Measurements from ENCODE around the gene GSAP.
"Not testable (repeated sequence)": the region's sequence is repeated elsewhere in the genome, so short reads cannot be mapped to it uniquely, and the experiment has no call there.

Gene GSAP

GRCh38 chr7:77281780-77282478 is 134.2 kb downstream of the GSAP start:
- no peak for DNase-seq (ENCODE audit: low spot score)

GRCh38 chr7:77276120-77276519 is 140.0 kb downstream of the GSAP start:
- DNase-seq (ENCODE audit: low spot score): no peak

GRCh38 chr7:77275663-77276062 is 140.5 kb downstream of the GSAP start:
- DNase-seq (ENCODE audit: low spot score): not testable (repeated sequence)

GRCh38 chr7:77271766-77272165 is 144.4 kb downstream of the GSAP start:
- no peak for DNase-seq (ENCODE audit: low spot score)

- DNase-seq (ENCODE audit: low spot score): no peak
Measured at GRCh38 chr7:77270094-77270480, 146.1 kb downstream of the GSAP start.

- DNase-seq (ENCODE audit: low spot score): peak; percentile 51
Measured at GRCh38 chr7:77269360-77270093, 146.6 kb downstream of the GSAP start.

GRCh38 chr7:77266291-77266794 is 149.8 kb downstream of the GSAP start:
- no peak for DNase-seq (ENCODE audit: low spot score)

GRCh38 chr7:77265666-77266065 is 150.5 kb downstream of the GSAP start:
- no peak for DNase-seq (ENCODE audit: low spot score)

GRCh38 chr7:77262316-77262715 is 153.8 kb downstream of the GSAP start:
- no peak for DNase-seq (ENCODE audit: low spot score)
